Mammary microvascular endothelial cell (primary cell): ENCODE results near the gene PLEK. TPM values are rescaled to one million over a fixed set of nuclear protein-coding genes. Genes with fewer than 3 reads are reported as not detected.

Experiments used
- total RNA-seq: library from RNA; depleted of rRNA; stranded (reverse); fragments of >200 nt; gene quantifications from 2 replicates; pipeline ENCODE4 v1.2.3, GENCODE V29; 2015

The PLEK gene, protein sequence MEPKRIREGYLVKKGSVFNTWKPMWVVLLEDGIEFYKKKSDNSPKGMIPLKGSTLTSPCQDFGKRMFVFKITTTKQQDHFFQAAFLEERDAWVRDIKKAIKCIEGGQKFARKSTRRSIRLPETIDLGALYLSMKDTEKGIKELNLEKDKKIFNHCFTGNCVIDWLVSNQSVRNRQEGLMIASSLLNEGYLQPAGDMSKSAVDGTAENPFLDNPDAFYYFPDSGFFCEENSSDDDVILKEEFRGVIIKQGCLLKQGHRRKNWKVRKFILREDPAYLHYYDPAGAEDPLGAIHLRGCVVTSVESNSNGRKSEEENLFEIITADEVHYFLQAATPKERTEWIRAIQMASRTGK
- 0.05 TPM in 1 of 2 replicates, not detected in the other for total RNA-seq

GRCh38 chr2:68365087-68365486 is at the start of gene PLEK:
Gene PLEK, plus strand, starts transcription at chr2:68365282. Its CDS starts 70 bp downstream, at chr2:68365352.

GRCh38 chr2:68319398-68320117 is 45.5 kb upstream of the PLEK start, which contains the start of gene CNRIP1:
Gene CNRIP1, minus strand, starts transcription at chr2:68319949. Its CDS starts 549 bp downstream, at chr2:68319400.

Other genes with a start within 250 kb of the PLEK start
- gene PNO1, start 207.4 kb upstream of the PLEK start, total RNA-seq, result 21.7 and 23.5 TPM in 2 replicates
- 27.9 and 28.4 TPM in 2 replicates for gene PPP3R1, start 112.8 kb upstream of the PLEK start, total RNA-seq
- 69.2 and 78.7 TPM in 2 replicates for gene CNRIP1, start 45.3 kb upstream of the PLEK start, total RNA-seq
- gene FBXO48, start 102.0 kb downstream of the PLEK start, total RNA-seq, result 0.47 and 0.84 TPM in 2 replicates
- 1.5 and 2.3 TPM in 2 replicates for gene APLF, start 102.3 kb downstream of the PLEK start, total RNA-seq